LNCaP clone FGC (cell line): ENCODE data around the gene CHAD.
A peak's percentile ranks its signal among the peaks of the same experiment; 100 is the strongest.

Source experiments
- DNase-seq: peaks from one replicate; pipeline ENCODE4 v3.0.0-alpha.2; 2011; ENCODE audit warnings: low read depth
- H3K4me3 ChIP-seq: 2 replicates; pipeline ENCODE4 v1.5.1; 2011; ENCODE audit warnings: mild to moderate bottlenecking, low read depth, low read length, control low read depth
- TF ChIP-seq, protein P1 (sequence below): IDR thresholded peaks from 2 replicates; pipeline ENCODE4 v1.5.1; 2012; ENCODE audit warnings: mild to moderate bottlenecking; ENCODE audit not compliant: control insufficient read depth, insufficient read depth; ENCODE audit errors: extremely low read depth

The CHAD gene

DNA sequence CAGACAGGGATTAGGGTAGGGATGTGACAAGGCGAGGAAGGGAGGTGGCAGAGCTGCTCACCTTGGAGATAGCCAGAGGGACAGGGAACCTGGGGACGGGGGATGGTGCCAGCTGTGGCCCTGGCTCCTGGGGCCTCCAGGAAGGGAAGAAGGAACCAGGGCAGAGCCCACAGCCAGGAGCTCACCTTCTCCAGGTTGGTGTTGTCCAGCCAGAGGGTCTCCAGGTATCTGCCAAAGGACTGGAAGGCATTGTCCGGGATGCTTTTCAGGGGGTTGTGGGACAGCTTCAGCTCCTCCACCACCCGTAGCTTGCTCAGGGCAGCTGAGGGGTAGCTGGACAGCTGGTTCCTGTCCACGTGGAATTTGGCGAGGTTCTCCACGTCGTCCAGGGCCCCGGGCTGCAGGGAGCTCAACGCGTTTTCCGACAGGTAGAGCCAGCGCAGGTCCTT lies 801 bp downstream of the CHAD start:
- TF ChIP-seq, protein P1, sequence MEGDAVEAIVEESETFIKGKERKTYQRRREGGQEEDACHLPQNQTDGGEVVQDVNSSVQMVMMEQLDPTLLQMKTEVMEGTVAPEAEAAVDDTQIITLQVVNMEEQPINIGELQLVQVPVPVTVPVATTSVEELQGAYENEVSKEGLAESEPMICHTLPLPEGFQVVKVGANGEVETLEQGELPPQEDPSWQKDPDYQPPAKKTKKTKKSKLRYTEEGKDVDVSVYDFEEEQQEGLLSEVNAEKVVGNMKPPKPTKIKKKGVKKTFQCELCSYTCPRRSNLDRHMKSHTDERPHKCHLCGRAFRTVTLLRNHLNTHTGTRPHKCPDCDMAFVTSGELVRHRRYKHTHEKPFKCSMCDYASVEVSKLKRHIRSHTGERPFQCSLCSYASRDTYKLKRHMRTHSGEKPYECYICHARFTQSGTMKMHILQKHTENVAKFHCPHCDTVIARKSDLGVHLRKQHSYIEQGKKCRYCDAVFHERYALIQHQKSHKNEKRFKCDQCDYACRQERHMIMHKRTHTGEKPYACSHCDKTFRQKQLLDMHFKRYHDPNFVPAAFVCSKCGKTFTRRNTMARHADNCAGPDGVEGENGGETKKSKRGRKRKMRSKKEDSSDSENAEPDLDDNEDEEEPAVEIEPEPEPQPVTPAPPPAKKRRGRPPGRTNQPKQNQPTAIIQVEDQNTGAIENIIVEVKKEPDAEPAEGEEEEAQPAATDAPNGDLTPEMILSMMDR, result no peak
- DNase-seq, result no peak
- H3K4me3 ChIP-seq, result no peak overlapping the region

- DNase-seq, result no peak
- TF ChIP-seq, protein P1, result no peak
Measured at GRCh38 chr17:50467114-50467854, 1.4 kb downstream of the CHAD start.

GRCh38 chr17:50466371-50467113 lies 2.1 kb downstream of the CHAD start:
- peak; percentile 27 for DNase-seq
- H3K4me3 ChIP-seq, result no peak overlapping the region
- TF ChIP-seq, protein P1, result no peak

More at GRCh38 chr17:50467114-50467854, 1.4 kb downstream of the CHAD start:
- H3K4me3 ChIP-seq, result no peak overlapping the region

- TF ChIP-seq, protein P1, result no peak
- no peak overlapping the region for H3K4me3 ChIP-seq
- DNase-seq, result no peak
Measured at GRCh38 chr17:50465635-50466034, 3.0 kb downstream of the CHAD start.

- H3K4me3 ChIP-seq, result no peak overlapping the region
- TF ChIP-seq, protein P1, result no peak
- DNase-seq, result no peak
Measured at GRCh38 chr17:50465171-50465570, 3.5 kb downstream of the CHAD start.

DNA sequence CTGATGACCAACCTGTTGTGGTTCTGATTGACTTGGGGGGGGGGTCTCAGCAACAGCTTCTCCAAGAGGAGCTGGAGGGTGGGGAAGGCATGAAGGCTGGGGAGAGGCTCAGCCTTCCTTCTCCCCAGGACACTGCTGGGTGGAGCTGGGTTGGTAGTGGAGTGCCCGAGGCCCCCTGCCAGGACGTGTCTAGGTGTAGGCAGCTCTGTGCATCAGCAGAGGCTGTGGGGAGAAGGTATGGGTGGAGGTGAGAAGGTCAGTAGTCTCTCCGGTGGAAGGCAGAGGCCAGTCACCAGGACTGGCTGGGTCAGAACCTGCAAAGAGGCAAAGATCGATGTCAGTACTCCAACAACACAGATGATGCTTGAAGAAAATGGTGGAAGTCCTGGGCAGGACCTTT lies 3.9 kb downstream of the CHAD start:
- TF ChIP-seq, protein P1, result no peak
- H3K4me3 ChIP-seq, result no peak overlapping the region
- no peak for DNase-seq
